Keratinocyte (primary cell): ENCODE data around the gene ANO2. TPM values are rescaled to one million over a fixed set of nuclear protein-coding genes. Genes with fewer than 3 reads are reported as not detected.

ENCODE experiments used
- DNase-seq: peaks from one replicate; pipeline ENCODE4 v3.0.0-alpha.2; 2011; ENCODE audit warnings: low read depth, missing footprints, low spot score
- FAIRE-seq: peaks from 2 replicates; lab custom pipeline; 2011; peaks lifted over from hg19 to GRCh38; lab: Jason Lieb, UNC
- H2AFZ ChIP-seq: 2 replicates; pipeline ENCODE4 v1.6.0; 2012; ENCODE audit warnings: low read length, control low read depth, inconsistent platforms; ENCODE audit not compliant: control insufficient read depth
- H3K27ac ChIP-seq: 2 replicates; pipeline ENCODE4 v1.5.1; 2011; ENCODE audit warnings: low read length; ENCODE audit not compliant: control insufficient read depth, insufficient read depth
- H3K27me3 ChIP-seq: 3 replicates; pipeline ENCODE4 v1.6.0; 2011; ENCODE audit warnings: low read length; ENCODE audit not compliant: control insufficient read depth, insufficient read depth; ENCODE audit errors: extremely low read depth
- H3K36me3 ChIP-seq, 2 experiments: 2 replicates in 1 of 2; 3 replicates in 1 of 2; pipeline ENCODE4 v1.5.1; 2011; ENCODE audit warnings: low read length in 2 of 2, mild to moderate bottlenecking in 1 of 2; ENCODE audit not compliant: control insufficient read depth in 2 of 2, insufficient read depth in 2 of 2; ENCODE audit errors: extremely low read depth in 1 of 2
- H3K4me1 ChIP-seq: 3 replicates; pipeline ENCODE4 v1.5.1; 2011; ENCODE audit warnings: low read length; ENCODE audit not compliant: control insufficient read depth, insufficient read depth; ENCODE audit errors: extremely low read depth
- H3K4me2 ChIP-seq: 3 replicates; pipeline ENCODE4 v1.6.0; 2011; ENCODE audit warnings: low read depth, low read length; ENCODE audit not compliant: control insufficient read depth, insufficient read depth; ENCODE audit errors: extremely low read depth
- H3K4me3 ChIP-seq, 3 experiments: fragments of 200-600 bp in 1 of 3; sonication (generic) in 1 of 3; 2 replicates in 2 of 3; 3 replicates in 1 of 3; pipeline ENCODE4 v1.5.1; 2011 to 2016; ENCODE audit warnings: low read length in 3 of 3, mild to moderate bottlenecking in 3 of 3, control low read depth in 2 of 3, inconsistent platforms in 1 of 3, low read depth in 1 of 3, mixed read lengths in 1 of 3, mixed run types in 1 of 3, moderate library complexity in 1 of 3; ENCODE audit not compliant: control insufficient read depth in 2 of 3, insufficient read depth in 2 of 3; ENCODE audit errors: extremely low read depth in 1 of 3
- H3K79me2 ChIP-seq: 2 replicates; pipeline ENCODE4 v1.6.0; 2012; ENCODE audit warnings: low read length; ENCODE audit not compliant: control insufficient read depth, insufficient read depth
- H3K9ac ChIP-seq: 3 replicates; pipeline ENCODE4 v1.6.0; 2011; ENCODE audit warnings: low read length; ENCODE audit not compliant: control insufficient read depth, insufficient read depth; ENCODE audit errors: extremely low read depth
- H3K9me1 ChIP-seq: 3 replicates; pipeline ENCODE4 v1.6.0; 2011; ENCODE audit warnings: low read length; ENCODE audit not compliant: control insufficient read depth, insufficient read depth; ENCODE audit errors: extremely low read depth
- H3K9me3 ChIP-seq: 2 replicates; pipeline ENCODE4 v1.5.1; 2012; ENCODE audit warnings: low read depth, low read length; ENCODE audit not compliant: control insufficient read depth
- H4K20me1 ChIP-seq: 3 replicates; pipeline ENCODE4 v1.6.0; 2011; ENCODE audit warnings: low read length; ENCODE audit not compliant: control insufficient read depth, insufficient read depth; ENCODE audit errors: extremely low read depth
- CTCF ChIP-seq, 3 experiments: IDR thresholded peaks in 1 of 3; conservative IDR thresholded peaks in 1 of 3; optimal IDR thresholded peaks in 1 of 3; 2 replicates in 2 of 3; 3 replicates in 1 of 3; pipeline versions ENCODE3 to v1.5.1; 2011; ENCODE audit warnings: low read length in 3 of 3, mild to moderate bottlenecking in 3 of 3, moderate library complexity in 2 of 3, control low read depth in 1 of 3, inconsistent platforms in 1 of 3; ENCODE audit not compliant: insufficient read depth in 2 of 3; ENCODE audit errors: extremely low read depth in 1 of 3
- EZH2 ChIP-seq: IDR thresholded peaks from one replicate; pipeline ENCODE4 v1.6.1; 2012; ENCODE audit warnings: inconsistent platforms, mild to moderate bottlenecking, low read length, moderate library complexity
- dilution Hi-C: fragments of 300-500 bp; cut with MboI; formaldehyde crosslinking; loops from one replicate; pipeline ENCODE4 v1.7.0; 2020; ENCODE audit warnings: low sequenced_read_pairs; ENCODE audit not compliant: extremely low pct_ligation_motif_present
- polyA plus RNA-seq, 5 experiments: library from polyadenylated mRNA; depleted of rRNA in 3 of 5; stranded (reverse) in 3 of 5; stranded (forward) in 1 of 5; unstranded in 1 of 5; fragments of >200 nt; gene quantifications; 1 replicate in 1 of 5; 2 replicates in 3 of 5; 3 replicates in 1 of 5; pipeline versions ENCODE4 v1.2.1 to v1.2.3, GENCODE V29; 2011 to 2012; ENCODE audit warnings: missing spikeins in 2 of 5, low read depth in 1 of 5, low replicate concordance in 1 of 5

ANO2 gene
- polyA plus RNA-seq, 1 donor (not counting 4 experiments of a cell fraction or from before 2014, with no cell fraction given) = 0.14 TPM

GRCh38 chr12:5864301-5864700, 80.8 kb downstream of the ANO2 start:
- no peaks in the 10 kb centered on the region for H4K20me1 ChIP-seq
- H3K4me3 ChIP-seq = no peak overlapping the region
- H3K9ac ChIP-seq = no peak overlapping the region
- FAIRE-seq (no peak), DNase-seq (no peak)
- H3K27me3 ChIP-seq = no peaks in the 10 kb centered on the region
- H3K4me1 ChIP-seq = no peaks in the 10 kb centered on the region
- dilution Hi-C loops = no loop called here
- H3K4me2 ChIP-seq = no peak overlapping the region
- no peak overlapping the region for H3K27ac ChIP-seq
- TF ChIP-seq CTCF (optimal IDR thresholded peaks at IDR 0.05 in 1 of 3, IDR thresholded peaks at IDR 0.05 in 1 of 3, conservative IDR thresholded peaks at IDR 0.05 in 1 of 3; ENCODE audit: extremely low read depth in 1 of 3, insufficient read depth in 2 of 3, low read length in 3 of 3) = no peak
- TF ChIP-seq EZH2 = no peak
- H3K79me2 ChIP-seq = no peaks in the 10 kb centered on the region
- H3K9me1 ChIP-seq = no peaks in the 10 kb centered on the region
- H3K9me3 ChIP-seq = no peaks in the 10 kb centered on the region
- H3K36me3 ChIP-seq = no peaks in the 10 kb centered on the region
- H2AFZ ChIP-seq = no peak overlapping the region

GRCh38 chr12:5861416-5861815, 83.6 kb downstream of the ANO2 start:
- H3K9me1 ChIP-seq = no peaks in the 10 kb centered on the region
- no peak overlapping the region for H3K27ac ChIP-seq
- FAIRE-seq (no peak), DNase-seq (no peak)
- no peak overlapping the region for H3K9ac ChIP-seq
- dilution Hi-C loops = no loop called here
- no peak for TF ChIP-seq EZH2
- no peak overlapping the region for H3K4me2 ChIP-seq
- no peaks in the 10 kb centered on the region for H3K79me2 ChIP-seq
- no peaks in the 10 kb centered on the region for H4K20me1 ChIP-seq
- H3K36me3 ChIP-seq = no peaks in the 10 kb centered on the region
- no peaks in the 10 kb centered on the region for H3K27me3 ChIP-seq
- H3K4me3 ChIP-seq = no peak overlapping the region
- H2AFZ ChIP-seq = no peak overlapping the region
- no peaks in the 10 kb centered on the region for H3K4me1 ChIP-seq
- no peaks in the 10 kb centered on the region for H3K9me3 ChIP-seq

- H3K36me3 ChIP-seq = no peaks in the 10 kb centered on the region
- no peaks in the 10 kb centered on the region for H3K9me1 ChIP-seq
- H3K27me3 ChIP-seq = no peaks in the 10 kb centered on the region
- no peak overlapping the region for H2AFZ ChIP-seq
- H3K4me1 ChIP-seq = no peaks in the 10 kb centered on the region
- no peaks in the 10 kb centered on the region for H3K9me3 ChIP-seq
- no peak overlapping the region for H3K9ac ChIP-seq
- no peak for TF ChIP-seq CTCF (optimal IDR thresholded peaks at IDR 0.05 in 1 of 3, IDR thresholded peaks at IDR 0.05 in 1 of 3, conservative IDR thresholded peaks at IDR 0.05 in 1 of 3; ENCODE audit: extremely low read depth in 1 of 3, insufficient read depth in 2 of 3, low read length in 3 of 3)
- TF ChIP-seq EZH2 = no peak
- no peak for DNase-seq
- H3K79me2 ChIP-seq = no peaks in the 10 kb centered on the region
- H3K27ac ChIP-seq = no peak overlapping the region
- no peak overlapping the region for H3K4me2 ChIP-seq
- FAIRE-seq = no peak
- no peaks in the 10 kb centered on the region for H4K20me1 ChIP-seq
- dilution Hi-C loops = no loop called here
- H3K4me3 ChIP-seq = no peak overlapping the region
Measured at GRCh38 chr12:5856692-5857091, 88.4 kb downstream of the ANO2 start.
